ENCODE results near the gene PKNOX2. TPM values are rescaled to one million over a fixed set of nuclear protein-coding genes. Genes with fewer than 3 reads are reported as not detected.
A peak's percentile ranks its signal among the peaks of the same experiment; 100 is the strongest.

Gene PKNOX2
- total RNA-seq, 1 experiment from 2014 or later = 13.1 TPM

- no peaks in the 10 kb centered on the region for H3K4me1 ChIP-seq
- no peaks in the 10 kb centered on the region for H3K27me3 ChIP-seq
- no peak for DNase-seq
- H3K9me3 ChIP-seq (replicated peaks) = no peaks in the 10 kb centered on the region
- H3K4me3 ChIP-seq = no peak overlapping the region
- no peak overlapping the region for H3K27ac ChIP-seq
- H3K36me3 ChIP-seq = peaks cover 3% of the 10 kb centered on the region; the same call in 1 of the 2 replicates
Measured at GRCh38 chr11:125428486-125429173, 264.1 kb downstream of the PKNOX2 start.

DNA sequence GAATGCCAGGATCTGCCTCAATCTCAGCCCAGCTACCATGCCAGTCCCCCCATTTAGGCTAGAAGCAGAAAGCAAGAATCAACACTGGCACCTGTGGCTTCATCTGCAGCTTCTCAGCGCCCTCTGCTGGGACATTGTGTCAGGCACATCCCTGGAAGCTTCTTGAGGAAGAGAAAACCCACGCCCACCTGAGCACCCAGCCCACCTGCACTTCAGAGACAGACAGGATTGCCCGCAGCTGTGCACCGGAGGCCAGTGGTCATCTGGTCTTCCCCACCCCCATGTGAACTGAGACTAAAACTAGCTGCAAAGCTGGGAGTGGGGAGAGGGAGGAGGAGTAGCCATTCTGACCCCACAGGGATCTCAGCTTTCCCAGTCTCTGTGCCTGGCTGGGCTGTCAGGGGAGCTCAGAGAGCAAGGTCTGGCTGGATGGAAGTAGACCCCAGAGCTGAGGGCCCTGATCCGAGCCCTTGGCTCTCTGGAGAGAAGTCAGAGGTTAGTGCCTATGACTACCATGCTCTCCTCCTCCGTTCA is 264.7 kb downstream of the PKNOX2 start:
- Histone ChIP-seq H3K9me3 (replicated peaks) (no peaks in the 10 kb centered on the region), H3K4me1 (no peaks in the 10 kb centered on the region), H3K27ac (no peak overlapping the region), H3K4me3 (no peak overlapping the region), H3K27me3 (no peaks in the 10 kb centered on the region), H3K36me3 (peaks cover 3% of the 10 kb centered on the region; the same call in 1 of the 2 replicates)
- DNase-seq = peak; percentile 52 to 72

DNA sequence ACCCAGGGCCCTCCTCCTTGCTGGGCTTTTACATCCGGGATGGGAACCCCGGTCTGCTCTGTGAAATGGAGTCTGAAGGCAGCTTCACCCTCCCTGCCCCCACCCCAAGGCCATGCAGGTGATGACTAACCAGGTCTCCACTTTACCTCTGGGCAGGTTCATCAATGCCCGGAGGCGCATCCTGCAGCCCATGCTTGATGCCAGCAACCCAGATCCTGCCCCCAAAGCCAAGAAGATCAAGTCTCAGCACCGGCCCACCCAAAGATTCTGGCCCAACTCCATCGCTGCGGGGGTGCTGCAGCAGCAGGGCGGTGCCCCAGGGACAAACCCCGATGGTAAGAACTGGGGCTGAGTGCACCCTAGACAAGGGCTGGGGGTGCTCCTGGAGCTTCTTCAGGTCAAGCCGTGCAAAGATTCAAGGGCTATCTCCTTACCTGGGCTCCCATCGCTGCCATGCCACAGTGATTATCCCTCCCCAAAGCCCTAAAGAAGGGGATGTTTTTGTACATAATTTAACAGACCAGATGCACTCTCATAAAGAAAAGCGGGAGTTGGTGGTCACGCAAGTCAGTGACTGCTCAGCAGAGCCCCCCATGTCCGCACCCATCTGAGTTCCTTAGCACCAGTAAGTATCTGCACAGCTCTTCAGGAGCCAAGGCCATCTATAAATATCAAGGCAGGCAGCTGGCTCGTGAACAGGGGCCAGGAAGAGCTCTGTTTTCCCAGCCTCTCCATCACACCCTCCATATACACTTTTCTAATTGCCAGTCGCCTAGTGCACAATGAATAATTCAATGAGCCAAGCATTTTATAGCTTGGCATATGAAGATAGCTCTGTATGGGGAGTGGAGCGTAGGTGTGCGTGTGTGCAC is 265.5 kb downstream of the PKNOX2 start:
- H3K27me3 ChIP-seq = no peaks in the 10 kb centered on the region
- no peaks in the 10 kb centered on the region for H3K4me1 ChIP-seq
- H3K36me3 ChIP-seq = peaks cover 3% of the 10 kb centered on the region; the same call in 1 of the 2 replicates
- no peaks in the 10 kb centered on the region for H3K9me3 ChIP-seq (replicated peaks)
- no peak for DNase-seq
- H3K4me3 ChIP-seq = no peak overlapping the region
- no peak overlapping the region for H3K27ac ChIP-seq

DNA sequence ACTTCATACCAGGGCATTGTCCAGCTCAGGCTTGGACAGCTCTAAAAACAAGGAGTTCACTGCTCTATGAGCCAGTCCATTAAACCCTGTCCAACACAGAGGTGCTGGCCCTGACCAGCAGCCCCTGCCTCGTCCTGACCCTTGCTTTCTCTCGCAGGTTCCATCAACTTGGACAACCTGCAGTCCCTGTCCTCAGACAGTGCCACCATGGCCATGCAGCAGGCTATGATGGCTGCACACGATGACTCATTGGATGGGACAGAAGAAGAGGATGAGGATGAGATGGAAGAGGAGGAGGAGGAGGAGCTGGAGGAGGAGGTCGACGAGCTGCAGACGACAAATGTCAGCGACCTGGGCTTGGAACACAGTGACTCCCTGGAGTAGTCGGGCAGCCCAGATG is 266.5 kb downstream of the PKNOX2 start:
- H3K4me1 ChIP-seq = no peaks in the 10 kb centered on the region
- DNase-seq = no peak
- peaks cover 3% of the 10 kb centered on the region; the same call in 1 of the 2 replicates for H3K36me3 ChIP-seq
- H3K27me3 ChIP-seq = no peaks in the 10 kb centered on the region
- no peak overlapping the region for H3K27ac ChIP-seq
- no peak overlapping the region for H3K4me3 ChIP-seq
- H3K9me3 ChIP-seq (replicated peaks) = no peaks in the 10 kb centered on the region

GRCh38 chr11:125431481-125431880 is 266.9 kb downstream of the PKNOX2 start:
- Histone ChIP-seq H3K4me1 (no peaks in the 10 kb centered on the region), H3K27me3 (no peaks in the 10 kb centered on the region), H3K27ac (no peak overlapping the region), H3K36me3 (peaks cover 3% of the 10 kb centered on the region; the same call in 1 of the 2 replicates), H3K4me3 (no peak overlapping the region), H3K9me3 (replicated peaks) (no peaks in the 10 kb centered on the region)
- no peak for DNase-seq

DNA sequence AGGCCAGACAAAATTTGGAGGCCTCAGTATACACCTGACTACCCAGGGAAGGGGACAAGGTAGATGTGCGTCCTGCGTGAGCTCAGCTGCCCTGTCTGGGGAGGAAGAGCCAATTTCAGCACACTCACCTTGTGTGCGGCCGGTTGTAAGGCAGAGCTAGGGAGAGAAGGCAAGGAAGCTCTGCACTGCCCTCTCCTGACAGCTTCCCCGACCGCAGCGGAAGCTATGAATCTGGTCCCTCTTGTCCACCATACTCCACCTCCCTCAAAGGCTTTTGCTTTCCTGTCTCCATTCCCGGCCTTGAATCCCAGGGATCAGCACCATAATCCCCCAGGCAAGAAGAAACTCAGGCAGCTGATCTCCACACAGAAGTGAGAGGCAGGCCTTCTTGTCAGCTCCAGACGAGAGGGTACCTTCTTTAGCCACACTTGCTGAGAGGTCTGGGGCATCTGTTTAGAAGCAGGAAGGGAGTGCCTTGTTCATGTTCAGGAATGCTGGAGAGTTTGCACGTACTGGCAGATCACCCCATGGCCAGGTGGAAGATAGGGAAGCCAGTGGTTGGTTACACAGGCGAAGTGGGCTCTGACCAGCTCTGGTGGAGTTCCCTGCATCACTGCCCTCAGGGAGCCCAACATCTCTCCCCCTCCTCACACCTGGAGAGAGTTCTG is 269.0 kb downstream of the PKNOX2 start:
- H3K4me3 ChIP-seq = no peak overlapping the region
- H3K4me1 ChIP-seq = no peaks in the 10 kb centered on the region
- peaks cover 3% of the 10 kb centered on the region; the same call in 1 of the 2 replicates for H3K36me3 ChIP-seq
- H3K27me3 ChIP-seq = no peaks in the 10 kb centered on the region
- peak in 1 of 2 experiments; percentile 56 for DNase-seq
- no peak overlapping the region for H3K27ac ChIP-seq
- no peaks in the 10 kb centered on the region for H3K9me3 ChIP-seq (replicated peaks)

- no peak overlapping the region for H3K27ac ChIP-seq
- H3K27me3 ChIP-seq = no peaks in the 10 kb centered on the region
- no peaks in the 10 kb centered on the region for H3K36me3 ChIP-seq
- DNase-seq = no peak
- H3K9me3 ChIP-seq (replicated peaks) = no peaks in the 10 kb centered on the region
- H3K4me3 ChIP-seq = no peak overlapping the region
- H3K4me1 ChIP-seq = no peaks in the 10 kb centered on the region
Measured at GRCh38 chr11:125435461-125436238, 271.1 kb downstream of the PKNOX2 start.

- H3K36me3 ChIP-seq = no peaks in the 10 kb centered on the region
- DNase-seq = no peak
- no peak overlapping the region for H3K4me3 ChIP-seq
- H3K4me1 ChIP-seq = no peaks in the 10 kb centered on the region
- no peaks in the 10 kb centered on the region for H3K9me3 ChIP-seq (replicated peaks)
- H3K27ac ChIP-seq = no peak overlapping the region
- no peaks in the 10 kb centered on the region for H3K27me3 ChIP-seq
Measured at GRCh38 chr11:125441648-125442410, 277.3 kb downstream of the PKNOX2 start.

DNA sequence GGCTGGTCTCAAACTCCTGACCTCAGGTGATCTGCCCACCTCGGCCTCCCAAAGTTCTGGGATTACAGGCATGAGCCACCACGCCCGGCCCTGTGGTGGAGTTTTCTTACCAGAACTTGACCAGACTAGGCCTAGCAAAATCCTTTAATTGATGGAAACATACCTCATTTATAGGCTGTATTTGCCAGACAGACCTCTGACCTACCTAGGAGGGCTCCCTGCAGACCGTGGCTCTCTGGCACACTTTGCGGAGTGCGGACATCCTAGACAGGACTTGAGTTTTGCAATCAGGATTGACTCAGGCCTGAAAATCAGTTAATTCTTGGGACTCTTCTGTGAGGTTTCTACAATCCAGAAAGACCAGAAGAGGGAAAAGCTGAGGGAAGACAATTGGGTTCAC is 278.4 kb downstream of the PKNOX2 start:
- Histone ChIP-seq H3K27ac (no peak overlapping the region), H3K4me3 (no peak overlapping the region), H3K9me3 (replicated peaks) (no peaks in the 10 kb centered on the region), H3K4me1 (no peaks in the 10 kb centered on the region), H3K27me3 (no peaks in the 10 kb centered on the region), H3K36me3 (no peaks in the 10 kb centered on the region)
- no peak for DNase-seq

- Histone ChIP-seq H3K27me3 (no peaks in the 10 kb centered on the region), H3K4me3 (no peak overlapping the region), H3K27ac (no peak overlapping the region), H3K36me3 (no peaks in the 10 kb centered on the region), H3K9me3 (replicated peaks) (no peaks in the 10 kb centered on the region), H3K4me1 (no peaks in the 10 kb centered on the region)
- DNase-seq = no peak
Measured at GRCh38 chr11:125443767-125444311, 279.3 kb downstream of the PKNOX2 start.

GRCh38 chr11:125445731-125446130 is 281.2 kb downstream of the PKNOX2 start:
- Histone ChIP-seq H3K27ac (no peak overlapping the region), H3K4me3 (no peak overlapping the region), H3K27me3 (no peaks in the 10 kb centered on the region), H3K4me1 (no peaks in the 10 kb centered on the region), H3K36me3 (no peaks in the 10 kb centered on the region), H3K9me3 (replicated peaks) (no peaks in the 10 kb centered on the region)
- no peak for DNase-seq

DNA sequence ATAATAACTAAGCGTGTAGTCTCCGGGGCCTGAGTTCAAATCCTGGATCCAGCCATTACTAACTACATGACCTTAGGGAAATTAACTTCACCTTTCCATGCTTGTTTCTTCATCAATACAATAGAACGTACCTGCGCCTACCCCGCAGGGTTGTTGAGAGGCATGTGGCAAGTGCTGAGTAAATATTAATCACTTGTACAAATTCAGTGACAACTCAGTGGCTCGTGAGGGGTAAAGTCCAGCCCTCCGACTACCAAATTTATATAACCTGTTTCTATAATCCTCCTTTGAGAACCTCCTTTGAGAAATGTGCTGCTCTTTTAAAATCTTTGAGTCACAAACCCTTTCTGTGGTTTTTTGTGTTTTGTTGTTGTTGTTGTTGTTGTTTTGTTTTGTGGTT is 281.7 kb downstream of the PKNOX2 start:
- Histone ChIP-seq H3K4me3 (no peak overlapping the region), H3K27ac (no peak overlapping the region), H3K4me1 (no peaks in the 10 kb centered on the region), H3K27me3 (no peaks in the 10 kb centered on the region), H3K36me3 (no peaks in the 10 kb centered on the region), H3K9me3 (replicated peaks) (no peaks in the 10 kb centered on the region)
- no peak for DNase-seq

- Histone ChIP-seq H3K27ac (no peak overlapping the region), H3K4me3 (no peak overlapping the region), H3K9me3 (replicated peaks) (no peaks in the 10 kb centered on the region), H3K27me3 (no peaks in the 10 kb centered on the region), H3K4me1 (0 out of 2 replicates have a peak, but pooled peaks cover 2% of the 10 kb centered on the region), H3K36me3 (no peaks in the 10 kb centered on the region)
- no peak for DNase-seq
Measured at GRCh38 chr11:125447721-125448120, 283.2 kb downstream of the PKNOX2 start.

All from SJCRH30 (cell line).